HG03159 (cell line): ENCODE measurements around the gene ASMTL.
"Not testable (repeated sequence)": the region's sequence is repeated elsewhere in the genome, so short reads cannot be mapped to it uniquely, and the experiment has no call there.

ENCODE experiments used
- ATAC-seq: cut with Tn5 transposase; IDR thresholded peaks from one replicate; pipeline ENCODE4 v1.9.1; 2021; ENCODE audit warnings: mild to moderate bottlenecking, moderate library complexity; ENCODE audit not compliant: unreplicated experiment

ASMTL gene

GRCh38 chrX:1462596-1463251 lies 10.0 kb upstream of the ASMTL start:
- no peak for ATAC-seq

- ATAC-seq = no peak
Measured at GRCh38 chrX:1462110-1462509, 9.4 kb upstream of the ASMTL start.

GRCh38 chrX:1455948-1456280 lies 3.2 kb upstream of the ASMTL start:
- no peak for ATAC-seq

- ATAC-seq = peak; percentile 48
Measured at GRCh38 chrX:1453951-1454785, 1.5 kb upstream of the ASMTL start.

- ATAC-seq = peak; percentile 31
Measured at GRCh38 chrX:1453395-1453783, 680 bp upstream of the ASMTL start.

- no peak for ATAC-seq
Measured at GRCh38 chrX:1451661-1452515, 821 bp downstream of the ASMTL start.

GRCh38 chrX:1451251-1451660 lies 1.5 kb downstream of the ASMTL start:
- no peak for ATAC-seq

GRCh38 chrX:1450361-1451161 lies 2.1 kb downstream of the ASMTL start:
- ATAC-seq = no peak

- ATAC-seq = no peak
Measured at GRCh38 chrX:1449823-1450149, 2.9 kb downstream of the ASMTL start.

- ATAC-seq = no peak
Measured at GRCh38 chrX:1449036-1449822, 3.5 kb downstream of the ASMTL start.

- not testable (repeated sequence) for ATAC-seq
Measured at GRCh38 chrX:1448573-1449001, 4.1 kb downstream of the ASMTL start.

- ATAC-seq = not testable (repeated sequence)
Measured at GRCh38 chrX:1447969-1448572, 4.6 kb downstream of the ASMTL start.

GRCh38 chrX:1446984-1447968 lies 5.4 kb downstream of the ASMTL start:
- ATAC-seq = not testable (repeated sequence)

- no peak for ATAC-seq
Measured at GRCh38 chrX:1444561-1445500, 7.9 kb downstream of the ASMTL start.

GRCh38 chrX:1443496-1444075 lies 9.1 kb downstream of the ASMTL start:
- no peak for ATAC-seq

- no peak for ATAC-seq
Measured at GRCh38 chrX:1442724-1443367, 9.9 kb downstream of the ASMTL start.
